Keratinocyte (primary cell): ENCODE results near the gene ZRANB1. TPM values are rescaled to one million over a fixed set of nuclear protein-coding genes. Genes with fewer than 3 reads are reported as not detected.

Experiments
- DNase-seq: peaks from one replicate; pipeline ENCODE4 v3.0.0-alpha.2; 2011; ENCODE audit warnings: low read depth, missing footprints, low spot score
- FAIRE-seq: peaks from 2 replicates; lab custom pipeline; 2011; peaks lifted over from hg19 to GRCh38; lab: Jason Lieb, UNC
- H2AFZ ChIP-seq: 2 replicates; pipeline ENCODE4 v1.6.0; 2012; ENCODE audit warnings: low read length, control low read depth, inconsistent platforms; ENCODE audit not compliant: control insufficient read depth
- H3K27ac ChIP-seq: 2 replicates; pipeline ENCODE4 v1.5.1; 2011; ENCODE audit warnings: low read length; ENCODE audit not compliant: control insufficient read depth, insufficient read depth
- H3K27me3 ChIP-seq: 3 replicates; pipeline ENCODE4 v1.6.0; 2011; ENCODE audit warnings: low read length; ENCODE audit not compliant: control insufficient read depth, insufficient read depth; ENCODE audit errors: extremely low read depth
- H3K36me3 ChIP-seq, 2 experiments: 2 replicates in 1 of 2; 3 replicates in 1 of 2; pipeline ENCODE4 v1.5.1; 2011; ENCODE audit warnings: low read length in 2 of 2, mild to moderate bottlenecking in 1 of 2; ENCODE audit not compliant: control insufficient read depth in 2 of 2, insufficient read depth in 2 of 2; ENCODE audit errors: extremely low read depth in 1 of 2
- H3K4me1 ChIP-seq: 3 replicates; pipeline ENCODE4 v1.5.1; 2011; ENCODE audit warnings: low read length; ENCODE audit not compliant: control insufficient read depth, insufficient read depth; ENCODE audit errors: extremely low read depth
- H3K4me2 ChIP-seq: 3 replicates; pipeline ENCODE4 v1.6.0; 2011; ENCODE audit warnings: low read depth, low read length; ENCODE audit not compliant: control insufficient read depth, insufficient read depth; ENCODE audit errors: extremely low read depth
- H3K4me3 ChIP-seq, 3 experiments: fragments of 200-600 bp in 1 of 3; sonication (generic) in 1 of 3; 2 replicates in 2 of 3; 3 replicates in 1 of 3; pipeline ENCODE4 v1.5.1; 2011 to 2016; ENCODE audit warnings: low read length in 3 of 3, mild to moderate bottlenecking in 3 of 3, control low read depth in 2 of 3, inconsistent platforms in 1 of 3, low read depth in 1 of 3, mixed read lengths in 1 of 3, mixed run types in 1 of 3, moderate library complexity in 1 of 3; ENCODE audit not compliant: control insufficient read depth in 2 of 3, insufficient read depth in 2 of 3; ENCODE audit errors: extremely low read depth in 1 of 3
- H3K79me2 ChIP-seq: 2 replicates; pipeline ENCODE4 v1.6.0; 2012; ENCODE audit warnings: low read length; ENCODE audit not compliant: control insufficient read depth, insufficient read depth
- H3K9ac ChIP-seq: 3 replicates; pipeline ENCODE4 v1.6.0; 2011; ENCODE audit warnings: low read length; ENCODE audit not compliant: control insufficient read depth, insufficient read depth; ENCODE audit errors: extremely low read depth
- H3K9me1 ChIP-seq: 3 replicates; pipeline ENCODE4 v1.6.0; 2011; ENCODE audit warnings: low read length; ENCODE audit not compliant: control insufficient read depth, insufficient read depth; ENCODE audit errors: extremely low read depth
- H3K9me3 ChIP-seq: 2 replicates; pipeline ENCODE4 v1.5.1; 2012; ENCODE audit warnings: low read depth, low read length; ENCODE audit not compliant: control insufficient read depth
- H4K20me1 ChIP-seq: 3 replicates; pipeline ENCODE4 v1.6.0; 2011; ENCODE audit warnings: low read length; ENCODE audit not compliant: control insufficient read depth, insufficient read depth; ENCODE audit errors: extremely low read depth
- EZH2 ChIP-seq: IDR thresholded peaks from one replicate; pipeline ENCODE4 v1.6.1; 2012; ENCODE audit warnings: inconsistent platforms, mild to moderate bottlenecking, low read length, moderate library complexity
- dilution Hi-C: fragments of 300-500 bp; cut with MboI; formaldehyde crosslinking; loops from one replicate; pipeline ENCODE4 v1.7.0; 2020; ENCODE audit warnings: low sequenced_read_pairs; ENCODE audit not compliant: extremely low pct_ligation_motif_present
- polyA plus RNA-seq, 5 experiments: library from polyadenylated mRNA; depleted of rRNA in 3 of 5; stranded (reverse) in 3 of 5; stranded (forward) in 1 of 5; unstranded in 1 of 5; fragments of >200 nt; gene quantifications; 1 replicate in 1 of 5; 2 replicates in 3 of 5; 3 replicates in 1 of 5; pipeline versions ENCODE4 v1.2.1 to v1.2.3, GENCODE V29; 2011 to 2012; ENCODE audit warnings: missing spikeins in 2 of 5, low read depth in 1 of 5, low replicate concordance in 1 of 5
- TF ChIP-seq, protein P1 (sequence below), 3 experiments: IDR thresholded peaks in 1 of 3; conservative IDR thresholded peaks in 1 of 3; optimal IDR thresholded peaks in 1 of 3; 2 replicates in 2 of 3; 3 replicates in 1 of 3; pipeline versions ENCODE3 to v1.5.1; 2011; ENCODE audit warnings: low read length in 3 of 3, mild to moderate bottlenecking in 3 of 3, moderate library complexity in 2 of 3, control low read depth in 1 of 3, inconsistent platforms in 1 of 3; ENCODE audit not compliant: insufficient read depth in 2 of 3; ENCODE audit errors: extremely low read depth in 1 of 3

ZRANB1 gene
- polyA plus RNA-seq, 1 donor (not counting 4 experiments of a cell fraction or from before 2014, with no cell fraction given) = 9.3 TPM

GRCh38 chr10:124996854-124997215, 54.9 kb downstream of the ZRANB1 start:
- no peak for DNase-seq
- Histone ChIP-seq H3K9me3 (no peaks in the 10 kb centered on the region), H3K4me2 (no peak overlapping the region), H3K79me2 (peaks cover 2% of the 10 kb centered on the region), H3K9me1 (no peaks in the 10 kb centered on the region), H2AFZ (no peak overlapping the region), H3K9ac (no peak overlapping the region), H3K27ac (no peak overlapping the region), H3K4me3 (no peak overlapping the region), H3K4me1 (peaks cover under 1% of the 10 kb centered on the region), H3K36me3 (peaks cover 57% of the 10 kb centered on the region in 2 experiments), H3K27me3 (no peaks in the 10 kb centered on the region), H4K20me1 (no peaks in the 10 kb centered on the region)
- dilution Hi-C loops = no loop called here
- no peak for FAIRE-seq
- TF ChIP-seq EZH2 = no peak
- TF ChIP-seq, protein P1, sequence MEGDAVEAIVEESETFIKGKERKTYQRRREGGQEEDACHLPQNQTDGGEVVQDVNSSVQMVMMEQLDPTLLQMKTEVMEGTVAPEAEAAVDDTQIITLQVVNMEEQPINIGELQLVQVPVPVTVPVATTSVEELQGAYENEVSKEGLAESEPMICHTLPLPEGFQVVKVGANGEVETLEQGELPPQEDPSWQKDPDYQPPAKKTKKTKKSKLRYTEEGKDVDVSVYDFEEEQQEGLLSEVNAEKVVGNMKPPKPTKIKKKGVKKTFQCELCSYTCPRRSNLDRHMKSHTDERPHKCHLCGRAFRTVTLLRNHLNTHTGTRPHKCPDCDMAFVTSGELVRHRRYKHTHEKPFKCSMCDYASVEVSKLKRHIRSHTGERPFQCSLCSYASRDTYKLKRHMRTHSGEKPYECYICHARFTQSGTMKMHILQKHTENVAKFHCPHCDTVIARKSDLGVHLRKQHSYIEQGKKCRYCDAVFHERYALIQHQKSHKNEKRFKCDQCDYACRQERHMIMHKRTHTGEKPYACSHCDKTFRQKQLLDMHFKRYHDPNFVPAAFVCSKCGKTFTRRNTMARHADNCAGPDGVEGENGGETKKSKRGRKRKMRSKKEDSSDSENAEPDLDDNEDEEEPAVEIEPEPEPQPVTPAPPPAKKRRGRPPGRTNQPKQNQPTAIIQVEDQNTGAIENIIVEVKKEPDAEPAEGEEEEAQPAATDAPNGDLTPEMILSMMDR (optimal IDR thresholded peaks at IDR 0.05 in 1 of 3, IDR thresholded peaks at IDR 0.05 in 1 of 3, conservative IDR thresholded peaks at IDR 0.05 in 1 of 3; ENCODE audit: extremely low read depth in 1 of 3, insufficient read depth in 2 of 3, low read length in 3 of 3) = no peak

- H3K9me3 ChIP-seq = no peaks in the 10 kb centered on the region
- H3K79me2 ChIP-seq = peaks cover 2% of the 10 kb centered on the region
- H3K4me2 ChIP-seq = no peak overlapping the region
- dilution Hi-C loops = no loop called here
- no peaks in the 10 kb centered on the region for H3K9me1 ChIP-seq
- peaks cover 53 to 57% of the 10 kb centered on the region in 2 experiments for H3K36me3 ChIP-seq
- no peak overlapping the region for H3K27ac ChIP-seq
- no peaks in the 10 kb centered on the region for H4K20me1 ChIP-seq
- no peak overlapping the region for H3K9ac ChIP-seq
- no peak for FAIRE-seq
- H2AFZ ChIP-seq = no peak overlapping the region
- no peaks in the 10 kb centered on the region for H3K27me3 ChIP-seq
- no peak for DNase-seq
- H3K4me3 ChIP-seq = no peak overlapping the region
- TF ChIP-seq, protein P1 (optimal IDR thresholded peaks at IDR 0.05 in 1 of 3, IDR thresholded peaks at IDR 0.05 in 1 of 3, conservative IDR thresholded peaks at IDR 0.05 in 1 of 3; ENCODE audit: extremely low read depth in 1 of 3, insufficient read depth in 2 of 3, low read length in 3 of 3) = no peak
- no peak for TF ChIP-seq EZH2
- peaks cover 4% of the 10 kb centered on the region for H3K4me1 ChIP-seq
Measured at GRCh38 chr10:124997306-124997705, 55.4 kb downstream of the ZRANB1 start.
